Common myeloid progenitor, CD34-positive (primary cell): ENCODE data around the gene FOXO3B.
"Not testable (repeated sequence)": the region's sequence is repeated elsewhere in the genome, so short reads cannot be mapped to it uniquely, and the experiment has no call there.

ENCODE experiments used
- CTCF ChIA-PET: fragments of 350-600 bp; sonication (Branson Sonifier 250); formaldehyde crosslinking; loops from one replicate; lab custom pipeline; 2021; ENCODE audit warnings: antibody characterized with exemption; lab: Charles Lee
- POLR2A ChIA-PET: fragments of 350-600 bp; sonication (Branson Sonifier 250); formaldehyde crosslinking; loops from one replicate; lab custom pipeline; 2021; ENCODE audit warnings: antibody characterized with exemption; lab: Charles Lee
- DNase-seq, 3 donors: peaks; one replicate each; pipeline versions ENCODE4 v3.0.0 to v3.0.0-alpha.2; 2013
- H3K27ac ChIP-seq, 2 experiments: 1 replicate in 1 of 2; 2 replicates in 1 of 2; pipeline ENCODE4 v1.7.0; 2013; ENCODE audit warnings: inconsistent platforms in 2 of 2, low read length in 2 of 2, mild to moderate bottlenecking in 2 of 2, low read depth in 1 of 2, moderate library complexity in 1 of 2; ENCODE audit not compliant: severe bottlenecking in 2 of 2, insufficient read depth in 1 of 2, poor library complexity in 1 of 2
- H3K27me3 ChIP-seq, 5 experiments: replicated peaks in 2 of 5; 1 replicate in 3 of 5; 2 replicates in 2 of 5; pipeline versions ENCODE4 v1.6.1 to v1.7.0; 2013; ENCODE audit warnings: low read length in 4 of 5, mild to moderate bottlenecking in 2 of 5, moderate library complexity in 2 of 5, inconsistent platforms in 1 of 5; ENCODE audit not compliant: insufficient read depth in 5 of 5, control insufficient read depth in 4 of 5
- H3K36me3 ChIP-seq, 4 experiments: 1 replicate in 2 of 4; 2 replicates in 2 of 4; pipeline versions ENCODE4 v1.6.1 to v1.7.0; 2013; ENCODE audit warnings: low read length in 3 of 4, control low read depth in 1 of 4, mild to moderate bottlenecking in 1 of 4; ENCODE audit not compliant: control insufficient read depth in 4 of 4, insufficient read depth in 4 of 4
- H3K4me1 ChIP-seq, 4 experiments: 1 replicate in 3 of 4; 2 replicates in 1 of 4; pipeline versions ENCODE4 v1.6.1 to v1.7.1; 2013; ENCODE audit warnings: low read length in 3 of 4, mild to moderate bottlenecking in 3 of 4, control low read depth in 1 of 4, inconsistent platforms in 1 of 4, moderate library complexity in 1 of 4; ENCODE audit not compliant: control insufficient read depth in 4 of 4, insufficient read depth in 4 of 4; ENCODE audit errors: control extremely low read depth in 1 of 4
- H3K4me3 ChIP-seq, 7 experiments: 1 replicate in 4 of 7; 2 replicates in 3 of 7; pipeline versions ENCODE4 v1.5.1 to v1.7.0; 2013; ENCODE audit warnings: mild to moderate bottlenecking in 7 of 7, low read length in 6 of 7, moderate library complexity in 6 of 7, inconsistent platforms in 2 of 7, low read depth in 2 of 7, control low read depth in 1 of 7; ENCODE audit not compliant: insufficient read depth in 4 of 7, control insufficient read depth in 1 of 7; ENCODE audit errors: extremely low read depth in 1 of 7
- H3K9me3 ChIP-seq, 5 experiments: 1 replicate in 4 of 5; 2 replicates in 1 of 5; pipeline versions ENCODE4 v1.6.1 to v1.7.1; 2013; ENCODE audit warnings: low read length in 4 of 5, mild to moderate bottlenecking in 2 of 5, inconsistent platforms in 1 of 5, low read depth in 1 of 5, moderate library complexity in 1 of 5; ENCODE audit not compliant: control insufficient read depth in 4 of 5, insufficient read depth in 2 of 5; ENCODE audit errors: control extremely low read depth in 1 of 5
- WGBS: methylation state at CpG from one replicate; pipeline ENCODE4 v1.1.5; 2013; ENCODE audit not compliant: insufficient coverage; 5-methylcytosine and 5-hydroxymethylcytosine counted together

Gene FOXO3B

DNA sequence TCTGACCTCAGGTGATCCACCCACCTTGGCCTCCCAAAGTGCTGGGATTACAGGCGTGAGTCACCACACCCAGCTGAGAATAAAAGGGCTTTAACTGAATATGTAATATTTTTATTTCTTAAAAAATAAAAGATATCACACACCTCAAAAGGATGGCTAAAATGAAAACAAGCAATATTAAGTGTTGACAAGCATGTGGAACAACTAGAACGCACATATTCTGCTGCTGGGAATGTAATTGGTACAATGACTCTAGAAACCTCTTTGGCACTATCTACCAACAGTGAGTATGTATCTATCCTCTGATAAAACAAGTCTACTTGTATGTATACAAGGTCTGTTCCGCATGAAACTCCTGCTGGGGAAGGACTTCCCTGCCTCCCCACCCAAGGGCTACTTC lies 5.2 kb downstream of the FOXO3B start:
- CTCF ChIA-PET, result not testable (repeated sequence)

DNA sequence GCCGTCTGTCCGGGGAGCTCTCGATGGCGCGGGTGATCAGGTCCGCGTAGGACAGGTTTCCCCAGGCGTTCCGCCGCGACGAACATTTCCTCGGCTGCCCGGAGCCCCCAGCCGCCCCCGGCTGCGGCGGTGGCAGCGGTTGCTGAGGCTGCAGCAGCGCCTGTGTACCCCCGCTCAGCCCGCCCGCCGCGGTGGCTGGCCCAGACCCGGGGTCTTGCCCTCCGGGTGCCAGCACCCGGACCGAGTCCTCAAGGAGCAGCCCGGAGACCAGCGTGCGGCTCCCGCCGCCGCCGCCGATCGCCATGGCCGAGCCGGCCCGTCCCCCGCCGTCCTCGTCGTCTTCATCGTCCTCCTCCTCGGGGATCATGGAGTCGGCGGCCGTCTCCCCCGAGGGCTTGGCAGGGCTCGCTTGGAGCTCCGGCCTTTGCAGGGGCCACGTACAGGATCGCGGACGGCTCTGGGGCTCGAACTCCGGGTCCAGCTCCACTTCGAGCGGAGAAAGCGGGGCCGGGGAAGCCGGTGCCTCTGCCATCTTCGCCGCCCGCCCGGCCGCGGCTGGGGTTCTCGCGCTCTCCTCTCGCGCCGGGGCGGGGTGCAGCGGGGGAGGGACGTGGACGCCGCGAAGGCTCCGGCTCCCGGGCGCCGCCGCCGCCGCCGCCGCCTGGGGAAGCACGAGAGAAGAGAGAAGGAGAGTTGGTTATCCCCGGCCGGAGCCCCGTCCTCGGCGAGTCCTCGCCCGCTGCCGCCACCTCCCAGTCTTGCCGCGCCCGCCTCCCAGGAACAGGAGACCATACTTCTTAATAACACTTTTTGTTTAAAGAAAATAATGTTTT lies 9.5 kb downstream of the FOXO3B start:
- H3K27ac ChIP-seq, H3K4me1 ChIP-seq, POLR2A ChIA-PET, CTCF ChIA-PET, H3K4me3 ChIP-seq, DNase-seq, H3K27me3 ChIP-seq: not testable (repeated sequence)
- Histone ChIP-seq H3K36me3 (peaks cover 0 to 51% (median 8%) of the 10 kb centered on the region in 4 experiments), H3K9me3 (peaks cover 0 to 35% (median 19%) of the 10 kb centered on the region in 5 experiments)
- WGBS, result 97% methylated on average over 16 of the region's 102 CpGs

More for the DNA sequence above, 5.2 kb downstream of the FOXO3B start:
- H3K27ac ChIP-seq, H3K4me3 ChIP-seq, POLR2A ChIA-PET, H3K4me1 ChIP-seq, DNase-seq, H3K27me3 ChIP-seq: not testable (repeated sequence)
- 100% methylated on average over 1 of the region's 3 CpGs for WGBS
- Histone ChIP-seq H3K36me3 (peaks cover 0 to 20% (median 4%) of the 10 kb centered on the region in 4 experiments), H3K9me3 (peaks cover 0 to 13% (median 2%) of the 10 kb centered on the region in 5 experiments)

DNA sequence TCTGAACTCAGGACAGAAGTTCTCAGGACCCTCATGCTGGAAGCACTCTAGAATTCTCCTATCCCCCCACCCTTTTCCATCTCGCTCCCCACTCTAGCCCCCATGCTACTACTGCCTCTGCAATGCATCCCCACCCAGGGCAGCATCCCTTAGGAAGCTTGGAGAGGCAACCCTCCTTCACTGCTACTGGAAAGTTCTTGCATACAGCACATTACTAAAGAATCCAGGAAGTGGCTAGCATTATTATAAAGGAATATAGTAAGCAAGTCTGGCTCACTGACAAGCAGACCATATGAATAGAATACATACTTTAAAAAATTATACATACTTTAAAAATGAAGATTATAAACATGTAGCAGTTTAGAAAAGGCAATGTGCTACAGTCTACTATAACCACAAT lies 13.5 kb downstream of the FOXO3B start:
- WGBS, result no CpG with 5 or more reads among the region's 1 CpG
- Histone ChIP-seq H3K9me3 (peaks cover 0 to 32% (median 16%) of the 10 kb centered on the region in 5 experiments), H3K36me3 (peaks cover 0 to 43% (median 5%) of the 10 kb centered on the region in 4 experiments)
- POLR2A ChIA-PET, DNase-seq, H3K27ac ChIP-seq, H3K4me1 ChIP-seq, H3K4me3 ChIP-seq, CTCF ChIA-PET, H3K27me3 ChIP-seq: not testable (repeated sequence)

- H3K4me1 ChIP-seq, CTCF ChIA-PET, DNase-seq, H3K27ac ChIP-seq, H3K27me3 ChIP-seq, POLR2A ChIA-PET, H3K4me3 ChIP-seq: not testable (repeated sequence)
- peaks cover 0 to 33% (median 18%) of the 10 kb centered on the region in 5 experiments for H3K9me3 ChIP-seq
- H3K36me3 ChIP-seq, result peaks cover 0 to 39% (median 5%) of the 10 kb centered on the region in 4 experiments
- WGBS, result 100% methylated on average over 1 of the region's 3 CpGs
These were observed 14.6 kb downstream of the FOXO3B start for GRCh38 chr17:18667535-18667934.

DNA sequence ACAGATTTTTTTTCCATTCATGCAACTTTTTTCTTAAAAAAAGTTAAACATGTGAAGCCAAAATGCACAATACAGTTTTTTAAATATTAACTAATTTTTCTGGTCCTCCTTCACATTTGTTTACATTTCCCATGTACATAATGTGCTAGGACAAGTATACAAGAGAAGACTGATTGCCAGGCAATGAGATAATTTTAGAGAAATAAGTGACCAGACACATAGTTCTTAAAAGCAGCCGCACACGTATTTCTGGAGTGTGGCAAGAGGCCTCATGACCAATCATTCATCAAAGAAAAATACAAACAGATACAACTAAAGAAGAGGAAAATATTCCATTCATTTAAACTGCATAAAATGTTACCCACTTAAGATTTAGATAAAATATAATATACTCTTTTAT lies 15.8 kb downstream of the FOXO3B start:
- Histone ChIP-seq H3K9me3 (peaks cover 0 to 30% (median 19%) of the 10 kb centered on the region in 5 experiments), H3K36me3 (peaks cover 0 to 28% (median 2%) of the 10 kb centered on the region in 4 experiments)
- H3K27ac ChIP-seq, DNase-seq, H3K4me1 ChIP-seq, H3K27me3 ChIP-seq, POLR2A ChIA-PET, H3K4me3 ChIP-seq, CTCF ChIA-PET: not testable (repeated sequence)
- WGBS, result no CpG with 5 or more reads among the region's 2 CpGs

- H3K27me3 ChIP-seq, DNase-seq, H3K4me3 ChIP-seq, POLR2A ChIA-PET, CTCF ChIA-PET, H3K36me3 ChIP-seq, H3K4me1 ChIP-seq, H3K27ac ChIP-seq: not testable (repeated sequence)
- no CpG with 5 or more reads among the region's 5 CpGs for WGBS
- peaks cover 0 to 22% (median 4%) of the 10 kb centered on the region in 5 experiments for H3K9me3 ChIP-seq
These were observed 20.0 kb downstream of the FOXO3B start for GRCh38 chr17:18661924-18662624.

DNA sequence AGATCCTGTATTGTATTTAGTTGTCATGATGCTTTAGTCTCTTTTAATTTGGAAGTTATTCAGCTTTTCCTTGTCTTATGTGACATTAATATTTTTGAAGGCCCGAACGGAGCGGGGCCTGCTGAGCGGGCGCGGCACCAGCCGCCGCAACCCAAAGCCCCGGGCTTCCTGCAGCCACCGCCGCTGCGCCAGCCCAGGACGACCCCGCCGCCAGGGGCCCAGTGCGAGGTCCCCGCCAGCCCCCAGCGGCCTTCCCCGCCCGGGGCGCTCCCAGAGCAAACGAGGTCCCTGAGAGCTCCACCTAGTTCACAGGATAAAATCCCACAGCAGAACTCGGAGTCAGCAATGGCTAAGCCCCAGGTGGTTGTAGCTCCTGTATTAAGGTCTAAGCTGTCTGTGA lies 32.0 kb downstream of the FOXO3B start:
- DNase-seq, CTCF ChIA-PET, H3K9me3 ChIP-seq, H3K36me3 ChIP-seq, H3K4me1 ChIP-seq, H3K27ac ChIP-seq, H3K4me3 ChIP-seq, POLR2A ChIA-PET, H3K27me3 ChIP-seq: not testable (repeated sequence)
- 59% methylated on average over 3 of the region's 23 CpGs for WGBS
